Central memory CD4-positive, alpha-beta T cell (primary cell): Measurements from ENCODE around the gene SERPINE2.

Source experiments
- DNase-seq: peaks from one replicate; pipeline ENCODE4 v3.0.0; 2022
- total RNA-seq, 3 experiments: gene quantifications; one replicate each; lab custom pipeline; 2026; lab: John Stamatoyannopoulos, UW

SERPINE2 gene
- total RNA-seq, result 0.38 to 12.8 (median 1.2) reads per million in 3 experiments

GRCh38 chr2:224039080-224039769, at the start of gene SERPINE2:
Gene SERPINE2 (minus strand): TSS chr2:224039286. CDS start chr2:224001900, 37,386 bp downstream.
- no peak for DNase-seq

GRCh38 chr2:224086226-224086914, 47.3 kb upstream of the SERPINE2 start:
- DNase-seq, result no peak

- DNase-seq, result no peak
Observed at GRCh38 chr2:224085811-224086210, 46.7 kb upstream of the SERPINE2 start.

GRCh38 chr2:224085246-224085645, 46.2 kb upstream of the SERPINE2 start:
- no peak for DNase-seq

- DNase-seq, result no peak
Observed at GRCh38 chr2:224084266-224084892, 45.3 kb upstream of the SERPINE2 start.

- no peak for DNase-seq
Observed at GRCh38 chr2:224083638-224084037, 44.6 kb upstream of the SERPINE2 start.

GRCh38 chr2:224078656-224079055, 39.6 kb upstream of the SERPINE2 start:
- DNase-seq, result no peak

- no peak for DNase-seq
Observed at GRCh38 chr2:224077773-224078507, 38.9 kb upstream of the SERPINE2 start.

- DNase-seq, result no peak
Observed at GRCh38 chr2:224075588-224075987, 36.5 kb upstream of the SERPINE2 start.

- no peak for DNase-seq
Observed at GRCh38 chr2:224073676-224074075, 34.6 kb upstream of the SERPINE2 start.

- DNase-seq, result no peak
Observed at GRCh38 chr2:224072541-224073188, 33.6 kb upstream of the SERPINE2 start.

GRCh38 chr2:224069172-224069571, 30.1 kb upstream of the SERPINE2 start:
- no peak for DNase-seq

GRCh38 chr2:224063298-224063648, 24.2 kb upstream of the SERPINE2 start:
- no peak for DNase-seq

GRCh38 chr2:224062481-224063297, 23.6 kb upstream of the SERPINE2 start:
- DNase-seq, result no peak

- DNase-seq, result no peak
Observed at GRCh38 chr2:224060783-224061482, 21.8 kb upstream of the SERPINE2 start.

GRCh38 chr2:224059178-224059577, 20.1 kb upstream of the SERPINE2 start:
- no peak for DNase-seq

- no peak for DNase-seq
Observed at GRCh38 chr2:224058048-224058775, 19.1 kb upstream of the SERPINE2 start.

GRCh38 chr2:224056889-224057288, 17.8 kb upstream of the SERPINE2 start:
- DNase-seq, result no peak

- no peak for DNase-seq
Observed at GRCh38 chr2:224055101-224055500, 16.0 kb upstream of the SERPINE2 start.

- no peak for DNase-seq
Observed at GRCh38 chr2:224046752-224047151, 7.7 kb upstream of the SERPINE2 start.
